ENCODE data around the gene HAO1. TPM values are rescaled to one million over a fixed set of nuclear protein-coding genes. Genes with fewer than 3 reads are reported as not detected.

The HAO1 gene
- total RNA-seq, 1 donor: not detected

DNA sequence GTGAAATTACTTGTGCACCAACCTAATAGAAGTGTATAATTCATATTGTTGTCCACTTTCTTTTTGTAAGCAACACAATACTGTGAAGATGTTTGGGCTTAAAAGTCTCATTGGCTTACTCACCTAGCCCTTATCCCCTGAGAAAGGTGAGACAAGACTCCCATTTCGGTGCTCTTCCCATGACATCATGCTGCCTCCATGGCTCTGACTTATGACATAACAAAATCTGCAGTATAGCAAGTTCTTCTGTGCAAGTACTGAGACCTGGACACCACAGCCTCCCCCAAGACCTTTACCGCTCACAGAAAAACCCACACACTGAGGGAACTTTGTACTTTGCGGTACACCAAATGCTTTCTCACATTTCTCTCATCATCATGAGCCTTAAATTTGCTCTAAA lies 50.5 kb downstream of the HAO1 start:
- DNase-seq (ENCODE audit: low read depth): no peak
- TF ChIP-seq, protein P1, sequence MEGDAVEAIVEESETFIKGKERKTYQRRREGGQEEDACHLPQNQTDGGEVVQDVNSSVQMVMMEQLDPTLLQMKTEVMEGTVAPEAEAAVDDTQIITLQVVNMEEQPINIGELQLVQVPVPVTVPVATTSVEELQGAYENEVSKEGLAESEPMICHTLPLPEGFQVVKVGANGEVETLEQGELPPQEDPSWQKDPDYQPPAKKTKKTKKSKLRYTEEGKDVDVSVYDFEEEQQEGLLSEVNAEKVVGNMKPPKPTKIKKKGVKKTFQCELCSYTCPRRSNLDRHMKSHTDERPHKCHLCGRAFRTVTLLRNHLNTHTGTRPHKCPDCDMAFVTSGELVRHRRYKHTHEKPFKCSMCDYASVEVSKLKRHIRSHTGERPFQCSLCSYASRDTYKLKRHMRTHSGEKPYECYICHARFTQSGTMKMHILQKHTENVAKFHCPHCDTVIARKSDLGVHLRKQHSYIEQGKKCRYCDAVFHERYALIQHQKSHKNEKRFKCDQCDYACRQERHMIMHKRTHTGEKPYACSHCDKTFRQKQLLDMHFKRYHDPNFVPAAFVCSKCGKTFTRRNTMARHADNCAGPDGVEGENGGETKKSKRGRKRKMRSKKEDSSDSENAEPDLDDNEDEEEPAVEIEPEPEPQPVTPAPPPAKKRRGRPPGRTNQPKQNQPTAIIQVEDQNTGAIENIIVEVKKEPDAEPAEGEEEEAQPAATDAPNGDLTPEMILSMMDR (IDR thresholded peaks at IDR 0.05; ENCODE audit: insufficient read depth, low read length): no peak
- H3K4me3 ChIP-seq (ENCODE audit: low read depth, low read length): no peak overlapping the region

DNA sequence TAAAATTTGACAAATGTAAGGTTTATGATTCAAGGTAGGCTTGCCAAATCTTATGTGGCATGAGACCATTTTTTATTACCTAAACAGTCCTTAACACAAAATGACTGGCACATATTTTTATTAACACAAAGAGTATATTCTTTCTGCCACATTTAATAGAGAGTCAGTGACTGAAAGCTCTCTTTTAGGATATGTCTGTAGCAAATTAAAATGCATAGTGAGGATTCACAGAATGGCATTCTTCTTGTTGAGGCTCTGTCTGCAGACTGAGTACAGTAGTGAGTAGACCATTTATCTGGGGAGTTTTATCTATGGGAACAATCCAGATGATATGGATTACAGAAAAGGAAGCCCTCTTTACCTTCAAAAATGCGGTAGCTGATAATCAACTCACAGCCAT lies 56.5 kb downstream of the HAO1 start:
- H3K4me3 ChIP-seq (ENCODE audit: low read depth, low read length): no peak overlapping the region
- TF ChIP-seq, protein P1 (IDR thresholded peaks at IDR 0.05; ENCODE audit: insufficient read depth, low read length): no peak
- no peak for DNase-seq (ENCODE audit: low read depth)

DNA sequence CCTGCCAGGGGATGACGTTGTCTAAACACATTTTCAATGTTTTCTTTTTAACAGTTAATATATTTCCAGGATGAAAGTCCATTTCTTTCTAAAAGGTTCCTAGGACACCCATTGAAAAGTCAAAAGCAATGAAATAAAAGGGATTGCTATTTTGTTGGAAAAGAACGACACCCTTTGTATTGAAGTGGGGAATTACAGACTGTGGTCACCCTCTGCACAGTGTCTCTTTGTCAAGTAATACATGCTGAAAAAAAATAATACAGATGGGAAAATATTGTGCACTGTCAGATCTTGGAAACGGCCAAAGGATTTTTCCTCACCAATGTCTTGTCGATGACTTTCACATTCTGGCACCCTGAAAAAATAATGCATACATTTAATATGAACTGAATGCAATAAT lies 56.9 kb downstream of the HAO1 start:
- no peak for DNase-seq (ENCODE audit: low read depth)
- TF ChIP-seq, protein P1 (IDR thresholded peaks at IDR 0.05; ENCODE audit: insufficient read depth, low read length): no peak
- no peak overlapping the region for H3K4me3 ChIP-seq (ENCODE audit: low read depth, low read length)

DNA sequence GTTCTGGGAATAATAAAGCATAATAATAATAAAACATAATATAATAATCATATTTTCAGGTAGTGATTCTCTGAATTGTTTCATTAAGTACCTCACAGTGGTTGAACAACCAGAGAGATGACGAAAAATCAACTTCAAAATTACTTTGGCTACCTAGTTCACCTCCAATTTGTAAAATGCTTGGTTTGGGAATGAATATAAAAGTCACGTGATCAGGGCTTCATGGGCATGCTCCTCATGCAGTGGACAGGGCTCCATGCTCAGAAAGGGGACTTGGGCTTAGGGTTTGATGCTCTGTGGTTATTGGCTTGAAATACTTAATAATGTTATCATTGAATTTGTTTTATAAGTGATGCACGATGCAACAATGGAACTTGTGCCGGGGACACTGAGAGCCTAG lies 58.2 kb downstream of the HAO1 start:
- TF ChIP-seq, protein P1 (IDR thresholded peaks at IDR 0.05; ENCODE audit: insufficient read depth, low read length): no peak
- no peak for DNase-seq (ENCODE audit: low read depth)
- H3K4me3 ChIP-seq (ENCODE audit: low read depth, low read length): no peak overlapping the region

DNA sequence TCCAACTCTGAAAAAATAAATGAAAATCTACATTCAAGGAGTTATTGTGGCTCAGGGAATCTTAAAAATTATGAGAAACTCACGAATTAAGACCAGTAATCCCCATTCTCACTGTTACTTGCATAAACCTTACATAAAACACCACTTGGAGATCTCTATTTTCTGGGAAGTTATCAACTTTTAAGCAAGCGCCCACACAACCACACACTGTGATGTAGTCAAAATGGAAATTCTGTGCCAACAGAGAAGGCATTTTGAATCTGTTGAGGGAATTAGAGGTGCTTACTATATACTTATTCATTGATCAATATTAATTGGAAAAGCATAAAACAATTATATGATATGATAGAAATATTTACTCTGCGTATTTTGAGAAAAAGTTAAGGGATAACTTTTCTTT lies 58.7 kb downstream of the HAO1 start:
- no peak overlapping the region for H3K4me3 ChIP-seq (ENCODE audit: low read depth, low read length)
- TF ChIP-seq, protein P1 (IDR thresholded peaks at IDR 0.05; ENCODE audit: insufficient read depth, low read length): no peak
- no peak for DNase-seq (ENCODE audit: low read depth)

DNA sequence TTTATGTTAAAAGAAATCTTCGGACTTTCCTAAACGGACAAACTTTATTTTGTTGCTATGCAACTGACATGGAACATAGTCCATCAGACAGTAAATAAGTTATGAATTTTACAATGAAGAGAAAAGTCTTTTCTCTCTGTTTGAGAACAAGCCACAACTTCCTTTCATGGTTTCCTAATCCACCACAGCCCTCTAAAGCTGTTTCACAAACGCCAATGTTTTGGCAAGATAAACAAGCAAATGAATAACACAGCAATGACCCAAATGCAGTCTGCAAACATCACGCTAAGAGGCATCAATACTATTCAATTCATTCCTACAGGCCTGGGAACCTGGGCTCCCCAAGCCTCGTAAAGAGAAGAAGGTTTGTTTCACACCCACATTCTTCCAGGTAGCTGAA lies 60.4 kb downstream of the HAO1 start:
- H3K4me3 ChIP-seq (ENCODE audit: low read depth, low read length): no peak overlapping the region
- TF ChIP-seq, protein P1 (IDR thresholded peaks at IDR 0.05; ENCODE audit: insufficient read depth, low read length): no peak
- DNase-seq (ENCODE audit: low read depth): no peak

DNA sequence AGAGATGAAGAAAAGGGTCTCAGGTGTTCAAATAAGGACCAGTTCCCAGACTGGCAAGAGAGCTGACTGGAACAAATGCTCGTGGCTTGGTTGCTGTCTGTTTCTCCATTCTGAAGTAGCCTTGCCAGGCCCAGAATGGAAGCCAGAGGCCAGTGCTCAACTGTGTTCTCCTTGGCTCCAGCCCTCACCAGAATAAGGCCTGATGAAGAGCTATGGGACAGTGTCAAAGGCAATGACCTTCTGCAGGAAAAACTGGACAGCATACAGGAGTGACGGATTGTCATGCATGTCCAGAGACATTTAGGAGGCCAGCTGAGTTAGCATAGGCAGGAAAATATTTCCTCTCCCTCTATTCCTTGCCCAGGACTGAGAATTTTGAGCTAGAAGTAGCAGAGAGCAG lies 72.2 kb downstream of the HAO1 start:
- no peak overlapping the region for H3K4me3 ChIP-seq (ENCODE audit: low read depth, low read length)
- DNase-seq (ENCODE audit: low read depth): no peak
- TF ChIP-seq, protein P1 (IDR thresholded peaks at IDR 0.05; ENCODE audit: insufficient read depth, low read length): no peak
